Mammary epithelial cell (primary cell): ENCODE results near the gene PATE4.

Experiments
- CTCF ChIP-seq, 2 donors: IDR thresholded peaks in 1 of 2; conservative IDR thresholded peaks in 1 of 2; 2 replicates each; pipeline ENCODE4 v1.5.1; 2011 to 2012; ENCODE audit warnings: inconsistent platforms in 2 of 2, low read length in 2 of 2, mild to moderate bottlenecking in 2 of 2, control low read depth in 1 of 2, low read depth in 1 of 2; ENCODE audit not compliant: insufficient read depth in 1 of 2; ENCODE audit errors: extremely low read depth in 1 of 2
- EZH2 ChIP-seq: IDR thresholded peaks from 2 replicates; pipeline ENCODE4 v1.6.1; 2012; ENCODE audit warnings: low read length, inconsistent platforms, borderline replicate concordance

GRCh38 chr11:125887373-125888324 is 54.5 kb downstream of the PATE4 start, which contains the start of gene HYLS1:
- TF ChIP-seq CTCF (conservative IDR thresholded peaks at IDR 0.05 in 1 of 2, IDR thresholded peaks at IDR 0.05 in 1 of 2; ENCODE audit: extremely low read depth in 1 of 2, insufficient read depth in 1 of 2, low read depth in 1 of 2, low read length in 2 of 2), result peak in 1 of 2 donors; percentile 30
- no peak for TF ChIP-seq EZH2
